Uterus (tissue), 4 donors: ENCODE measurements around the gene GPR107. TPM values are rescaled to one million over a fixed set of nuclear protein-coding genes. Genes with fewer than 3 reads are reported as not detected.

Experiments used
- DNase-seq, 2 donors: peaks; one replicate each; pipeline ENCODE4 v3.0.0-alpha.2; 2019 to 2020
- H3K27ac ChIP-seq, 2 donors: fragments of 200-600 bp; sonication (generic); 1 replicate in 1 of 2; 2 replicates in 1 of 2; pipeline ENCODE4 v1.5.1; 2016 to 2018
- H3K27me3 ChIP-seq, 2 donors: fragments of 200-600 bp; sonication (generic); one replicate each; pipeline ENCODE4 v1.5.1; 2018 to 2019; ENCODE audit warnings: control low read depth in 1 of 2
- H3K36me3 ChIP-seq, 2 donors: fragments of 200-600 bp; sonication (generic); one replicate each; pipeline ENCODE4 v1.5.1; 2019; ENCODE audit warnings: control low read depth in 1 of 2
- H3K4me1 ChIP-seq, 2 donors: fragments of 200-600 bp; sonication (generic); one replicate each; pipeline ENCODE4 v1.5.1; 2018 to 2019; ENCODE audit warnings: control low read depth in 1 of 2
- H3K4me3 ChIP-seq, 2 donors: fragments of 200-600 bp; sonication (generic); 1 replicate in 1 of 2; 2 replicates in 1 of 2; pipeline ENCODE4 v1.5.1; 2018 to 2019; ENCODE audit warnings: mild to moderate bottlenecking in 1 of 2
- H3K9me3 ChIP-seq, 2 donors: fragments of 200-600 bp; sonication (generic); one replicate each; pipeline ENCODE4 v1.5.1; 2019; ENCODE audit warnings: control low read depth in 1 of 2
- POLR2A ChIP-seq, 2 donors: fragments of 450-650 bp; IDR thresholded peaks; one replicate each; pipeline ENCODE4 v1.6.1; 2016; ENCODE audit warnings: antibody characterized with exemption in 2 of 2, mild to moderate bottlenecking in 1 of 2, moderate library complexity in 1 of 2
- intact Hi-C: fragments of 100-400 bp; cut with DNase I; formaldehyde crosslinking; loops from one replicate; pipeline ENCODE4 v1.15.1; 2023; ENCODE audit warnings: low total_unique reads
- total RNA-seq, 4 donors: library from RNA; depleted of rRNA in 3 of 4; stranded (reverse); fragments of >200 nt in 3 of 4; gene quantifications; one replicate each; pipeline versions ENCODE4 v1.1.0 to v1.2.4, GENCODE V29; 2014 to 2023
- TF ChIP-seq, protein P1 (sequence below), 4 experiments: fragments of 200-600 bp in 2 of 4; fragments of 450-650 bp in 2 of 4; sonication (generic) in 2 of 4; IDR thresholded peaks; one replicate each; pipeline ENCODE4 v1.5.1; 2016 to 2019; ENCODE audit warnings: antibody characterized with exemption in 4 of 4, mild to moderate bottlenecking in 2 of 4, moderate library complexity in 1 of 4
- donor health status: DM: yes; HTN: yes; CAD: no.

Gene GPR107
- total RNA-seq, 4 donors from 2014 or later = 10.8 to 41.5 (median 26.7) TPM

DNA sequence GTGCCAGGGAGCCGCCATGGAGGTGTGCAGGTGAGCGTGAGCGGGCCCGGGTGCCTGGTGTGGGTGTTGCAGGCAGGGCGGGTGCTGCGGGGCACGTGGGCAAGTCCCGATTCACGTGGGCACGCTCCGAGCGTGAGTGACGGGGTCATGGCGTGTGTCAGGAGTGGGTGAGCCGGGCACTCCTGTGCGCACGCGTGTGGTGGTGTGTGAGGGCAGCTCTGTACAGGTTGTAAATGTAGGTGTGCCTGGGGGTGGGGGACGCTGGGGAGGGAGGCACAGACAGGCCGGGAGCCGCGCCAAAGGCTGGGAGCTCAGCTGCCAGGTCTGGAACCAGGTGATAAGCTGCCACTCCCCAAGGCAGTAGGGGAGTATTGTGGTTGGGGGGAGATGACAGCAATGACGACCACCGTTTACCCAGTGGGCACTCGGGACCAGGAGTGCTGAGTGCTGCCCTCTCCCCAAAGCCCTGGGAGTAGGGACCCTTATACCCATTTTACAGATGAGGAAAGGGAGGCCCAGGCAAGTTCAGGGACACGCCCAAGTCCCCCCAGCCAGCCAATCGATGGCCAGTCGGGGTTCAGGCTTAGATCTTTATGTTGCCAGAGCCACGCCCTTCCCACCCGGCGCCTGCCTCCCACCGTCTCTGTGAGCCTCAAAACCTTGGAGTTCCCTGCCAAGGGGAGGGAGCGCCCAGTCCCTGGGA lies 128.1 kb downstream of the GPR107 start:
- no peak for DNase-seq
- no peaks in the 10 kb centered on the region for H3K9me3 ChIP-seq
- no peak for TF ChIP-seq POLR2A (IDR thresholded peaks at IDR 0.05)
- TF ChIP-seq, protein P1, sequence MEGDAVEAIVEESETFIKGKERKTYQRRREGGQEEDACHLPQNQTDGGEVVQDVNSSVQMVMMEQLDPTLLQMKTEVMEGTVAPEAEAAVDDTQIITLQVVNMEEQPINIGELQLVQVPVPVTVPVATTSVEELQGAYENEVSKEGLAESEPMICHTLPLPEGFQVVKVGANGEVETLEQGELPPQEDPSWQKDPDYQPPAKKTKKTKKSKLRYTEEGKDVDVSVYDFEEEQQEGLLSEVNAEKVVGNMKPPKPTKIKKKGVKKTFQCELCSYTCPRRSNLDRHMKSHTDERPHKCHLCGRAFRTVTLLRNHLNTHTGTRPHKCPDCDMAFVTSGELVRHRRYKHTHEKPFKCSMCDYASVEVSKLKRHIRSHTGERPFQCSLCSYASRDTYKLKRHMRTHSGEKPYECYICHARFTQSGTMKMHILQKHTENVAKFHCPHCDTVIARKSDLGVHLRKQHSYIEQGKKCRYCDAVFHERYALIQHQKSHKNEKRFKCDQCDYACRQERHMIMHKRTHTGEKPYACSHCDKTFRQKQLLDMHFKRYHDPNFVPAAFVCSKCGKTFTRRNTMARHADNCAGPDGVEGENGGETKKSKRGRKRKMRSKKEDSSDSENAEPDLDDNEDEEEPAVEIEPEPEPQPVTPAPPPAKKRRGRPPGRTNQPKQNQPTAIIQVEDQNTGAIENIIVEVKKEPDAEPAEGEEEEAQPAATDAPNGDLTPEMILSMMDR (IDR thresholded peaks at IDR 0.05) = no peak
- H3K27me3 ChIP-seq = no peaks in the 10 kb centered on the region
- H3K4me3 ChIP-seq = no peak overlapping the region
- intact Hi-C loops = no loop called here
- H3K36me3 ChIP-seq = no peaks in the 10 kb centered on the region
- H3K27ac ChIP-seq = peak overlapping the region; percentile 93 to 95
- H3K4me1 ChIP-seq = peaks cover 0 to 6% of the 10 kb centered on the region in 2 donors

DNA sequence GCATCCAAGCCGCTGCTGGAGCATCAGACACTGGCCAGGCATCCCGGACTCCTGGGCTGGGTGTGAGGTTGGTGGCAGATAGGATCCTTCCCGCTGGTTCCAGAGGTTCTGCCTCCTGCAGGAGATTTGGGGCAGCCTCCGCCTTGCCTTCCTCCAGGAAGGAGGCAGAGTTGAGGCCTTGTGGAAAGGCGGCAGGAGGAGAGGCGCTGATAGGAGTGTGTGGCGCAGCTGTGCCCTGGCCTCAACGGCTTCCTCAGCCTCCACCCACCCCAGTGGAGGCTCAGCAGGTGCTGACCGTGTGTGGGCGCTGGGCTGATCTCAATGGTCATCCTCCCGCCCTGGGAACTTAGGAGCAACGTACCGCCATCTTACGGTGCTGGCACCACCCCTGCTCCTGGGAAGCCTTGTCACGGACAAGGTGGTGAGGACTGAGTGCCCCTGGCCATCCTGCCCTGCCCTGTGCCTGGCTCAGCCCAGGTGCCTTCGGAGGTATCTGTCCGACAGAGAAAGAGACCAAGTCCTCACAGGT lies 128.7 kb downstream of the GPR107 start:
- H3K27ac ChIP-seq = peak overlapping the region; percentile 93 to 95
- DNase-seq = no peak
- no peak overlapping the region for H3K4me3 ChIP-seq
- peaks cover 0 to 6% of the 10 kb centered on the region in 2 donors for H3K4me1 ChIP-seq
- no peaks in the 10 kb centered on the region for H3K27me3 ChIP-seq
- TF ChIP-seq, protein P1 (IDR thresholded peaks at IDR 0.05) = no peak
- no peak for TF ChIP-seq POLR2A (IDR thresholded peaks at IDR 0.05)
- no peaks in the 10 kb centered on the region for H3K9me3 ChIP-seq
- H3K36me3 ChIP-seq = no peaks in the 10 kb centered on the region
- intact Hi-C loops = no loop called here

DNA sequence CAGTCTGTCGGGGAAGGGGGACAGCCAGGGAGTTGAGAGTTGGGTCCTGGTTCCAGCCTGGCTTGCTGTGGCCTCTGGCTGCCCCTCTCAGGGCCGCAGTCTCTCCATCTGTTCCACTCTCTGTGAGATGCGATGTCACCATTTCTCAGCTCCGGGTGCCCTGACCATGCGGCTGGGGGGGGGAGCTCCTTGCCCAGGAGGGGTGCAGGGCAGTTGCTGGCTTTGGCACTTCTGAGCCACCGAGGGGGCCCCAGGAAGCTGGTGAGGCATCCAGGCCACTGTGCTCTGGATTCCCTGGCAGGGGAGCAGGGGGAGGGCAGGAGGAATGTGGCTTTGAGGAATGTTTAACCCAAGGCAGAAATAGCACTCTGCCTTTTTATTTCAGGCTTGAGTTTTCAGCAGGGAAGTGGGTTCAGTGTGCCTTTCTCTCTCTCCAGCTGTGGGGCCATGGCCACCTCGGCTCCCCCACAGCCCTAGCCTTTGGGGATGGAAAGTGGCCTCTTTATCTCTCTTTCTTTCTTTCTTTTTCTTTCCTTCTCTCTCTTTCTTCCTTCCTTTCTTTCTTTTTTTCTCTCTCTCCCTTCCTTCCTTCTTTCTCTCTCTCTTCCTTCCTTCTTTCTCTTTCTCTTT lies 129.5 kb downstream of the GPR107 start:
- peak overlapping the region; percentile 93 to 95 for H3K27ac ChIP-seq
- peaks cover 0 to 6% of the 10 kb centered on the region in 2 donors for H3K4me1 ChIP-seq
- no peaks in the 10 kb centered on the region for H3K27me3 ChIP-seq
- H3K36me3 ChIP-seq = no peaks in the 10 kb centered on the region
- intact Hi-C loops = no loop called here
- TF ChIP-seq, protein P1 (IDR thresholded peaks at IDR 0.05) = no peak
- no peak for TF ChIP-seq POLR2A (IDR thresholded peaks at IDR 0.05)
- H3K9me3 ChIP-seq = no peaks in the 10 kb centered on the region
- H3K4me3 ChIP-seq = no peak overlapping the region
- DNase-seq = peak in 1 of 2 donors; percentile 44

DNA sequence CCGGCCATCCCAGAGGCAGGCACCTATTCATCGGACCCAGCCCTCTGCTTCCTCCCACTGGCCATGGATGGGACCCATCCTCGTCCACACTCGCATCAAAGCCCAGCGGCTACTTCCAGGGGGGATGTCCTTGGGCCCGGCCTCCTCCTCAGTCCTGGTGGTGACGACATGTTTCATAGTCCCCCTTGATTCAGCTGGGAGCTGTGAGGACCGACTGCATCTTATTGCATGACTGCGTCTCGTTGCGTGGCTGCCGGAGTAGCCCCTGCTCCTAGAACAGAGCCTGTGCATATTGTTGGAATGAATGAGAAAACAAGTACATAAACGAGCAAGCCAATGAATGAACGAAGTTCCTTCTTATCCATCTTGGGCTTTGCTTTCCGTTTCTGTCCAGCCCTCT lies 131.3 kb downstream of the GPR107 start:
- Histone ChIP-seq H3K9me3 (no peaks in the 10 kb centered on the region), H3K4me1 (peaks cover 0 to 6% of the 10 kb centered on the region in 2 donors), H3K27me3 (no peaks in the 10 kb centered on the region), H3K27ac (peak overlapping the region; percentile 93 to 95), H3K4me3 (peak overlapping the region; percentile 16 to 30), H3K36me3 (no peaks in the 10 kb centered on the region)
- intact Hi-C loops = no loop called here
- TF ChIP-seq POLR2A (IDR thresholded peaks at IDR 0.05) = peak in 1 of 2 donors; percentile 56
- TF ChIP-seq, protein P1 (IDR thresholded peaks at IDR 0.05) = no peak
- peak in 1 of 2 donors; percentile 66 for DNase-seq

DNA sequence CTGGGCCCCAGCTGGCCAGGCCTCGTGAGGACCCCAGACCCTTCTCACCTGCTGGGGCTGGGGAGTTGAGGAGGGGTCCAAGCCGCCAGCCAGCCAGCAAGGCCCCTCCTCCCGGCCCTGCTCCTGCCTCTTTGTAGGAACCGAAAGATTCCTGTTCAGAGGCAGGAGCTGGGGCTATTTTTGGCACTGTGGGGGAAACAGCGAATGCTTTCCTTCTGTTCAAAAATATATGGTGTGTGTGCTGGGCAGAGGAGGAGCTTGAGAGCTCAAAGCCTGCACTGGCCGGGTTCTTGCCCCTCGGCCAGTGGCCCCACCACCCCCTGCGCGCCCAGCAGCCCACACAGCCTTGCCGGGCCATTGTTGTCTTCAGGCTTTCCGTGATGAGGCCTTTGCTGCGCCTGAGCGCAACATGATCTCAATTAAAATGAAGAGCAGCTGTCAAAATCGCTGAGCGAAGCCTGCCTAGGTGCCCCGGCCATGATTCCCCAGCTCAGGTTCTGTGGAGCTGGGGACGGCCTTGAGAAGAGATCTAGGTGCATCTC lies 131.9 kb downstream of the GPR107 start:
- no peaks in the 10 kb centered on the region for H3K27me3 ChIP-seq
- intact Hi-C loops = no loop called here
- no peaks in the 10 kb centered on the region for H3K9me3 ChIP-seq
- H3K4me1 ChIP-seq = peaks cover 0 to 6% of the 10 kb centered on the region in 2 donors
- H3K4me3 ChIP-seq = peak overlapping the region; percentile 16 to 30
- no peaks in the 10 kb centered on the region for H3K36me3 ChIP-seq
- TF ChIP-seq POLR2A (IDR thresholded peaks at IDR 0.05) = no peak
- TF ChIP-seq, protein P1 (IDR thresholded peaks at IDR 0.05) = no peak
- peak in 1 of 2 donors; percentile 66 for DNase-seq
- peak overlapping the region; percentile 93 to 95 for H3K27ac ChIP-seq
